ENCODE data around the gene ZNF580.

ZNF580 gene

DNA sequence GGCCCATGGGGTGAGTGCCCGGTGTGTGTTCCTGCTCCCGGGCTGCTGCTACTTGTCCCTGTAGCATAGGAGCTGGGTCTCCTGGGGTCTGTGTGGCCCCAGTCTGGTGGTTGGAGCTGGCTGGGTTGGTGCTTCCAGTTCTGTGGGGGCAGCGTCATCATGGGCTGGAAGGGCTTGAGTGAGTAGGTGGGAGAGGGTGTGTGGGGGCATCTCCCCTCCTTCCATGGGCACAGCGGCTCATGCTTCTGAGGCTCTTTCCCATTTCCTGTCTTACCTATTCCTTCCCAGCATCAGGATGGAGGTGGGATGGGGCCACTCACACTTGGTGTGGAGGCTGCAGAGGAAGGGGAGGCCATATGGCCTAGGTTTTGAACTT, 26.2 kb downstream of the ZNF580 start:
- no peak for DNase-seq

GRCh38 chr19:55667511-55667910, 26.7 kb downstream of the ZNF580 start:
- DNase-seq: no peak

GRCh38 chr19:55667958-55668357, 27.2 kb downstream of the ZNF580 start:
- no peak for DNase-seq

DNA sequence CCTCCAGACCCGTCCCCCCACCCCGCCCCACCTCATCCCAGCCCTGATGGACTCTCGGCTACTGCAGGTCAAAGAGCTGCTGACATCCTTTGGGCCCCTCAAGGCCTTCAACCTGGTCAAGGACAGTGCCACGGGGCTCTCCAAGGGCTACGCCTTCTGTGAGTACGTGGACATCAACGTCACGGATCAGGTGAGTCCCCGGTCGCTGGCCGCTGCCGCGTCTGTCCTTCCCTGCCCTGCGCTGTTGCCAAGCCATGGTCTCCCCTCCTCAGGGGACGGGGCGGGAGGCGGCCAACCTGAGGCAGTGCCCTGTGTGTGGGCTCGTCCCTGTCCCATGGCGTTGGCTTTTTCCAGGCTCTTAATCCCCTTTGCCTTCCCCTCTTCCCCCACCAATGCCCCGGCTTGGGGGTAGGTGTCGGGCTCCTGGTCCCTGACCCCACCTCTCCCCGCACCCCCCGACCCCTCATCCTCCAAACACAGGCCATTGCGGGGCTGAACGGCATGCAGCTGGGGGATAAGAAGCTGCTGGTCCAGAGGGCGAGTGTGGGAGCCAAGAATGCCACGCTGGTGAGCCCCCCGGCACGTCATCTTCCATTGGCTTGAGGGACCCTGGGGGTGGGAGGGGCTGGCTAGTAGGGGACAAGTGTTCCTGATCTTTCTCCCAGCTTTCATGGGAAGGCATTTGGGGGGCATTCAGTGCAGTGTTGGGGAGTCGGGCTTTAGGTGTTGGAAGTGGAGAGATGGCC, 28.0 kb downstream of the ZNF580 start:
- DNase-seq: no peak

- no peak for DNase-seq
These were observed 28.8 kb downstream of the ZNF580 start for GRCh38 chr19:55669418-55670279.

DNA sequence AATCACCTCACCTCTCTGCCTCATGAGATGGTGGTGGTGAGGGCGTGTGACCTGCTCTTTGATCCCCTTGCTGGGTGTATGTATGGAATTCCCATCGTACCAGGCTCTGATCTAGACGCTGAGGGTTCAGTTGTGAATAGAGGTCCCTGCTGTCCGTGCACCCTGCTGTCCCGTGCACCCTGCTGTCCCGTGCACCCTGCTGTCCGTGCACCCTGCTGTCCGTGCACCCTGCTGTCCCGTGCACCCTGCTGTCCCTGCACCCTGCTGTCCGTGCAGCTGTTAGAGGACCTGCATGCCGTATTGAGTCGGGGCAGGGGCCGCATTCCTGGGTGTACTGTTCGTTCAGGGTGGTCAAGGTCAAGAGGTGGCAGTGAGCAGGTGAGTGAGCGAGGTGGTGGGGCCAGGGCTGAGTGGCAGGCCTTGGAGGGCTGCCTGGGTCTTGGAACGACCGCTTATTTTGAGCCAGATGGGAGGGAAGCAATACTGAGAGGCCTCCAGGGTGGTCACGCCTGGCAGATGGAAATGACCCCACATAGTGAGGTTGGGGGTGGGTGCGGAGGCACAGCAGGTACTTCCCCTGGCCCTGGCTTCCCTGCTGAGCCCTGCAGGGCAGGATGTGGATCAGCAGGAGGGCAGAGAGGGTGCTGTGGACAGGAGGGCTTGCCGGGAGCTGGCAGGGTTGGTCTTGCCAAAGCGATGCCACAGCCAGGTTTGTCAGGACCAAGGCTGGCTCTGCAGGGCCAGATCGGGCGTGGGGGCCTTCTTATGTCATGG, 29.7 kb downstream of the ZNF580 start:
- DNase-seq: no peak

GRCh38 chr19:55671054-55671378, 30.2 kb downstream of the ZNF580 start:
- DNase-seq: no peak

GRCh38 chr19:55672418-55672817, 31.6 kb downstream of the ZNF580 start:
- DNase-seq: no peak

DNA sequence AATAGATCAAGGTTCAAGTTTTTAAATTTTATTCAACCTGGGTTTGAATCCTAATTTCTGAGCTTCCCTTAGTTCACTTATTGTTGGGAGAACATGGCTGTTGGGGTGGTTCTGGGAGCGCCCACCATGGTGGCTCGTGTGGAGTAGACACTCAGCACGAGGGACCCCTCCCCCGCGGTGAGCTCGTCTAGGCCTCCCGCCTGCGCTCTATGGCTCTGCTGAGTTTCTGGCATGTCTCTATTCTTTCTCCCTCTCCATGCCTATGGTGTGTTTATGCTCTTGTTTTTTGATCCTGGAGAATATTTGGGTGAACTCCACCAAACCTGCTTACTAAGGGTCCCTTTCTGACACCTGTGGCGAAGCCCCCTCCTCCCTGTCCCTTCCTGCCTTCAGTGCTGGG, 32.7 kb downstream of the ZNF580 start:
- no peak for DNase-seq

- DNase-seq: no peak
These were observed 33.1 kb downstream of the ZNF580 start for GRCh38 chr19:55673889-55674288.

DNA sequence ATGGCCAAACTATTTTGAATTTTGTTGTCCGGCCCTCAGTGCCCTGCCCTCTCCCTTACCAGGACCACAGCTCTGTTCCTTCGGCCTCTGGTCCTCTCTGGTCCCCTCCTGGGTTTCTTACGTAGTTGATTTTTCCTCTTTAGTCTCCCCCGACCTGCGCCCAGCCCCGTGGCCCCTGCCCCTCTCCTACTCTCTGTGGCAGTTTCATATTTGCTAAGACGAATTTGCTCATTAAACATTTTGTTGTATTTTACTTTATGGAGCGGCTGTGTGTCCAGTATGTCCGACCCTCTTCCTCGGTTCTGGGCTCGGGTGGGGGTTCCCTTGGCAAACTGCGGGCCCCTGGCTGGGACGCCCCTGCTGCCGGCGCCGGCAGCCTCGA, 33.6 kb downstream of the ZNF580 start:
- no peak for DNase-seq

DNA sequence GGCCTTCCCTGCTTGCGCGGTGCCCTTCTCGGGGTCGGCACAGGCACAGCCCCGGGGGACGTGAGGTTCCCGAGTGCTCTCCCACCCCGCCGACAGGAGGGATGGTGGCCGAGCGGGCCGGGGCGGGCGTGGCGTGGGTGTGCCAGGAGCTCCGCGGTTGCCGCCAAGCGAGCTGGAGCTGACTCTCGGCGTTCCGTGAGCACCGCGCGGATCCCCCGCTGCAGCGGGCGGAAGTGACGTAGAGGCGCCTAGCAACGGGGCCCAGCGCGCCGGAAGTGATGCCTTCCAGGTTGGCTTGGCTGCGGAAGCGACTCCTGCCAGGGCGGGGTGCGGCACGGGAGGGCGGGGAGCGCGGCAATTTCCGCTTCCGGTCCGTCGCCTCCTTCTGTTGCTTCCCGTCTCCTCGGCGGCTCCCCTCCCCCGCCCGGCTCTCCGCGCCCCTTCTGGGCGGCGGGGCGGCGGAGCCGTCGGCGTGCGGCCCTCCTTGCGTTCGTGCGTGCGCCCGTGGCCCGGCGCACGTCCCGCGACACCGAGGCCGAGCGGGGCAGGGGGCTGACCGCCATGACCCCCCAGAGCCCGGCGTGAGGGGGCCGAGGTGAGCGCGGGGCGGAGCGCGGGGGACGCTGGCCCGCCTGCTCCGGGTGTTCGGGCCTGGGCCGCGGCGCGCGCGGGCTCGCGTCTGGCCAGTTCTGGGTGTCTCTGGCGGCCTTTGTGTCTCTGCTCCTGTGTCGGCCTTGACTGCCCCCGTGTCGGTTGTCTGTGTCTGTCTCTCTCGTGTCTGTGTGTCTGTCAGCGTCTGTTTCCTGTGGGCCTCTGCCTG, 34.2 kb downstream of the ZNF580 start, which contains the start of gene EPN1:
TSS of gene EPN1 (plus strand) at position 386 of the 820 bp plus-strand sequence. CDS start 3,402 bp downstream, outside the sequence.
- DNase-seq: peak; percentile 54

DNA sequence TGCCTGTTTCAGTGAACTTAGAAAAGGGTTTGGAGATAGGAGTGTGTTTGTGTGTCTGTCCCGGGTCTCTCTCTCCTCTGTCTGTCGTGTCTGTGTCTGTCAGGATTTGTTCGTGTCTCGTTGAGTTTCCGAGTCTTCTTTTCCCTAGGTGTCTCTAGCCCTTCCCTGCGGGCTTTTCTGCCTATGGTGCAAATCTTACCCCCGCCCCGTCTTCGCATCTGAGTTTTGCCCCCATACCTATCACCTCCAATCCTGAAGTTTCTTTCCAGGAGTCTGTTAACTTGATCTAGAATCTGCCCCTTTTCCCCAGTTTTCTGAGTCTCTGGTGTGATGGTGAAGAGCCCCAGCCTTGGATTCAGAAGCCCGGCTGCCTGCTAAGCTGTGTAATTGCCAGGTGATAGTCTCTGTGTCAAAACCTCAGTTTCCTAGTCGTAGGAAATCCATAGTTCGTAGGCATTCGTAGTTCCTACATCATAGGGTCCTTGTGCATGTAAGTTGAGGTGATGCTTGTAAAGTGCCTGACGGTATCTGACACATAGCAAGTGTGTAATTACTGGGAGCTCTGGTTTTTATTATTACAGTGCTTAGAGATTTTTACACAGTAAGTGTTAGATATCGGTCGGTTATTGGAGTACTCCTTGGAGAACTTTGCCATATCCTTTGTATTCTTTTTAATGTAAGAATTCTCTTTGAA, 35.0 kb downstream of the ZNF580 start:
- no peak for DNase-seq

DNA sequence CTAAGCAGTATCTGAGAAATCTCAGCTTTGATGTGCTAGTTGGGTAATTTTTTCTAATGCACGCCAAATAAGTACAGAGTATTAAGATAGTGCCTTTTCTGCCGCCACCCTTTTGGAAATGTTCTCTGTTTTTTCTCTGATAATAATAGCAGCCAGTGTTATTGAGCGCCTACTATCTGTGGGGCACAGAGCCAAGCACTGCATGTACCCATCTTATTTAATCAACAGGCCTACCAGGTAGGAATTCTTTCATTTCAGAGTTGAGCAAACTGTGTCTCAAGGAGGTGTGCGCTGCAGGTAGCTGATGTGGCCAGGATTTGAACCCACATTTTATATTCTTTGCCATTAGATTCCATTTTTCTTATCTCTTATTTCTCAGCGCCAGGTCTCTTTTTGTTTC, 35.6 kb downstream of the ZNF580 start:
- DNase-seq: no peak

DNA sequence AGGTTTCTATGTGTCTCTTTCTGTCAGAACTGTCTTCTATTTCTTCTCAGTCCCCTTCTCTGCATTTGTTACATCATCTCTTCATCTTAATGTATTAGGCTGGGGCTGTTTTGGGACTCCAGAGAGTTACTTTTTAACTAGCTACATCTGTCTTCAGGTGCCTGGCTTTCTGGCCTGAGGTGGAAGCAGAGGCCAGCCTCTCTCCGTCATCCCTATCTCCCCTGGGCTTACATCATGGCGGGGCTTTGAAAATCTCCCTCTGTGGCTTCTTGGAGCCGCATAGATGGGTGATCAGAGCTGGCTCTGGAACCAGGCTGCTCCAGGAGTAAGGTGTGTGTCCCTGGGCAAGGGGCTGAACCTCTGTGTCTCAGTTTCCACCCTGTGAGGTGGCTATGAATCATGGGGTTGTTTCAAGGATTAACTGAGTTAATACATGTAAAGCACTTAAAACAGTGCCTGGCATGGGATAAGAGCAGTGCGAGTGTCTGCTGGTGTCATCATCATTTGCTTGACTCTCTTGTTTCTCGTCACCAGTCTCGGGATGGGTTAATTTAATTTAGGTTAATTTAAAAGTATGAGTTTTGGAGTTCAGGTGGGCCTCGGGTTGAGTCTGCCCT, 36.2 kb downstream of the ZNF580 start:
- DNase-seq: no peak

DNA sequence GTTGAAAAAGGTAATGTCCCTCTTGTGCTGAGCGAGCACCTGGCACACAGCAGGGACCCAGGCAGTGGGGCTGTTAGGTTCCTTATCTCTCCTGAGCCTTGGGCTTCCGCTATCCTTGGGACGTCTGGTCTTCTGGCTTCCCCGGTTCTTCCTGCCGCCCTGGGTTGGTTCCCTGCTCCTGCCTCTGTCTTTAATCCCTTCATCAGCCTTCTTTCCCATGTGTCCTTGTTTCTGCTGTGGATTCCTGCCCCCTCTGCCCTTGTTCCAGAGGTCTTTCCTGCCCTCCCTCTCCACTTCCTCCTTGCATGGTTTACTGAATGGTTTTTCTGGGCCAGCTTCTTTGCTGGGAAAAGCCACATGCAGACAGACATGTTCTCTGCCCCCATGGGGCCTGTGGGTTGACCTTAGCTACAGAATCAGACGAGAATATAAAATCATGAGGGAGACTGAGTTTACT, 36.8 kb downstream of the ZNF580 start:
- DNase-seq: no peak

- no peak for DNase-seq
These were observed 37.4 kb downstream of the ZNF580 start for GRCh38 chr19:55678121-55678671.

DNA sequence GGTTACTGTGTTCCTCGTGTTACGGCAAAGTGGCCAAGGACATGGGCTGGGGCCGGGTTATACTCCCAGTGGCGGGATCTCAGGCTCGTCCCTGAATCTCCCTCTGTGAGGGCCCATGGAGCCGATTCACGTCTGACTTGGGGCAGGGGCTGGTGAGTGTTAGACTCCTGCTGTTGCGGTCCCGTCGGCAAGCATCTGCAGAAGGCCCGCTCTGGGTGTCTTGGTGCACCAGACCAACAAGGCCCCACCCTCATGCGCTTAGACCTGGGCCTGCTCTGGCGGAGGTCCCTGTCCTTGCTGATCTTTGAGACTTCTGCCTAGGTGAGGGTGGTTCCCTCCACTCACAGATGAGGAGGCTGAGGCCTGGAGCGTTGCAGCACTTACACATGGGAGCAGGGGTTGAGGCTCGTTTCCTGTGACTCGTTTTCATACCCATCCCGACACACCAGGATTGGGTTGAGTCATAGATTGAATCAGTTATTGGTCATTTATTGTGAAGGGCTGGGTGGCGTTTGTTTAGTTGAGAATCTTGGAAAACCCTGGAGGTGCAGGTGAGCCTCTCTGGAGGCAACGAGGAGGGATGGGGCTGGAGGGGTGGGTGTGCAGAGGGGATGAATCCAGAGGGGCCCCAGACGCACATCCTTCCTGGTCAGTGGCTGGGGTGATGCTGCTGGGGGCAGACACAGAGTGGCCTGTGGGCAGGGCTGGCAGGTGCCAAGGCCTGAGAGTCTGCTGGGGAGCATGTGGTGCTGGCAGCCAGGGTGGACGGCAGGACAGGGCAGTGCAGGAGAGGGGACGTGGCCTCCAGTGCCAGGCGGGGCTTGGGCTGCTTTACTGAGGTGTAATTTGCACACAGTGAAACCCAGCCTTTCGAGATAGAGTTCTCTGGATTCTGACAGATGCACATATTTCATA, 38.8 kb downstream of the ZNF580 start:
- DNase-seq: no peak

DNA sequence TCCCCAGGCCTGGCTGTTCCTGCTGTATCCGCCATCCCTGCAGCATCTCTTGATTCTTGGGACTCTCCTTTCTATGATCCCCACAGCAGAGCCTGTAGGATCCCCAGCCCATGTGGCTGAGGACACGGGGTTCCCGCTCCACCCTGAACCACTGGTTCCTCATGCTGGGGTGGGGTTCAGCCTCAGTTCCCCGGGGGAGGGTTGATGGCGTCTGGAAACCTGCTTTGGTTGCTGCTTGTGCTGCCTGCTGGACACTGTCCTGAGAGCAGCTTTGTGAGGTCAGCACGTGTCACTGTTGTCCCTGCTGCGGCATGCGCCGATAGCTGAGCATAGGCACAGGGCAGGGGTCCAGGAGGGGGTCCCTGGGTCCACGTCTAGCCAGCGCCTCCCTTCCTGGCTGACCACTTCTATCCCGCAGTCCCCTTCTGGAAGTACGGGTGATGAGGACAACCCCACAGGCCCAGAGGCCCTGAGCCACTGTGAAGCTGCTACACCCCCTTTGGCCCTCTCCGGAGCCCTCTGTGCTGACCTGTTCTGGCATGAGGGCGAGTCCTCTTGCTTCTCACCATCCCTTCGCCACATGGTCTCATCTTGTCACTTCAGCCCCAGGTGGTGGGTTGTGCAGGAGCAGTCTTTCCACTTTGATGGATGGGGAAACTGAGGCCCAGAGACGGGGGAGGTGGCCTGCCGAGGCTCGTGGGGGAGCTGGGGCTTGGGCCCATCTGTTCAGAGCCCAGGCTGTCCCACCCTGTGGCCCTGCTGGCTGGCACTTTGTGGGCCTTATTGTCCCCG, 39.7 kb downstream of the ZNF580 start:
- DNase-seq: no peak
